SK-N-MC (cell line): ENCODE data around the gene NAA35.
"Not testable (repeated sequence)": the region's sequence is repeated elsewhere in the genome, so short reads cannot be mapped to it uniquely, and the experiment has no call there.

Experiments
- DNase-seq: peaks from one replicate; pipeline ENCODE4 v3.0.0-alpha.2; 2011; ENCODE audit warnings: low read depth, low spot score
- H3K27ac ChIP-seq: fragments of 200-600 bp; sonication (generic); 2 replicates; pipeline ENCODE4 v1.5.1; 2016; ENCODE audit warnings: mixed run types
- H3K36me3 ChIP-seq: fragments of 200-600 bp; sonication (generic); 2 replicates; pipeline ENCODE4 v1.6.1; 2017; ENCODE audit warnings: antibody characterized with exemption, low read length, mixed read lengths; ENCODE audit not compliant: insufficient read depth
- H3K4me3 ChIP-seq: fragments of 200-600 bp; sonication (generic); 2 replicates; pipeline ENCODE4 v1.5.1; 2016
- H3K9ac ChIP-seq: fragments of 200-600 bp; sonication (generic); 2 replicates; pipeline ENCODE4 v1.8.0; 2017; ENCODE audit warnings: mixed run types, mixed read lengths; ENCODE audit not compliant: insufficient read length
- H3K9me3 ChIP-seq: fragments of 200-600 bp; sonication (generic); 2 replicates; pipeline ENCODE4 v1.6.1; 2017; ENCODE audit warnings: low read depth, mild to moderate bottlenecking, antibody characterized with exemption, low read length, moderate library complexity, mixed read lengths
- EZH2 ChIP-seq: fragments of 200-600 bp; sonication (generic); IDR thresholded peaks from one replicate; pipeline ENCODE4 v1.6.1; 2017; ENCODE audit warnings: antibody characterized with exemption
- FOXP2 ChIP-seq: optimal IDR thresholded peaks from 2 replicates; pipeline ENCODE3; 2011; ENCODE audit warnings: mild to moderate bottlenecking, moderate library complexity; ENCODE audit not compliant: insufficient read depth; ENCODE audit errors: extremely low read length, control extremely low read depth
- POLR2AphosphoS5 ChIP-seq: IDR thresholded peaks from 2 replicates; pipeline ENCODE4 v1.6.1; 2012; ENCODE audit warnings: mild to moderate bottlenecking, low read depth, low read length, borderline replicate concordance

Gene NAA35

DNA sequence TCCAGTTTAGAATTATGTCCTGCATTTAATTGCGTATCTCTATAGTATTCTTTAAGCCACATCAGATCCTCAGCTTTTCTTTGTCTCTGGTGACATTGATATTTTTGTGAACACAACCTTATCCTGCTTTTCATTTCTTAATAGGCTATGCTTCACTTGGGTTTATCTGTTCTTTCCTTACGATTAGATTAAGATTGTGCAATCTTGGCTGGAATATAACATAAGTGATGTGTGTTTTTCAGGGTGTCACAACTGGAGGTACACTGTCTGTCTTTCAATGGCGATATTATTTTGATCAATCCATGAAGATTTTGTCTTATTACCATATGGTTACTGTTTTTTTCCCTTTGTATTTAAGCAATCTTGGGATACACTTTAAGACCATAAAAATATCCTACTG, 23.6 kb downstream of the NAA35 start:
- no peak overlapping the region for H3K4me3 ChIP-seq
- H3K36me3 ChIP-seq: peaks cover 35% of the 10 kb centered on the region
- no peak for DNase-seq
- H3K9me3 ChIP-seq: no peaks in the 10 kb centered on the region
- no peak overlapping the region for H3K27ac ChIP-seq
- H3K9ac ChIP-seq: no peak overlapping the region
- TF ChIP-seq POLR2AphosphoS5: no peak
- no peak for TF ChIP-seq FOXP2
- no peak for TF ChIP-seq EZH2

DNA sequence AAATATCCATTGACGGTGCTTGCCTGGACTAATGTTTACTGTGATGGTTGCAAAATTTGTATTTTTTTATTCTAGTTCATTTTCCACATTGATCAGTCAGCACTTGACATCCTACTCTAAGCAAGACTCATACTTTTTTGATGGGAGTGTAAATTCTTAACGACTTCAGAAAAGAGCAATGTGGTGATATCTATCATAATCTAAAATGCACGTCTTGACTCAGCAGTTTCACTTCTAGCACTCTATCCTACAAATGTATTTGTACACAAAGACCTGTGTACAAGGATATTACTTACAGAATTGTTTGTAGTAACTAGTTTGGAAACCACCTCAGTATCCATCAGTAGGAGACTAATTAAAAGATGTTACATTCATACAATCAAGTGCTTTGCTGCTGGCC, 24.0 kb downstream of the NAA35 start:
- no peak for DNase-seq
- Histone ChIP-seq H3K4me3 (no peak overlapping the region), H3K9ac (no peak overlapping the region), H3K27ac (no peak overlapping the region), H3K9me3 (no peaks in the 10 kb centered on the region), H3K36me3 (peaks cover 31% of the 10 kb centered on the region)
- no peak for TF ChIP-seq FOXP2
- no peak for TF ChIP-seq POLR2AphosphoS5
- no peak for TF ChIP-seq EZH2

DNA sequence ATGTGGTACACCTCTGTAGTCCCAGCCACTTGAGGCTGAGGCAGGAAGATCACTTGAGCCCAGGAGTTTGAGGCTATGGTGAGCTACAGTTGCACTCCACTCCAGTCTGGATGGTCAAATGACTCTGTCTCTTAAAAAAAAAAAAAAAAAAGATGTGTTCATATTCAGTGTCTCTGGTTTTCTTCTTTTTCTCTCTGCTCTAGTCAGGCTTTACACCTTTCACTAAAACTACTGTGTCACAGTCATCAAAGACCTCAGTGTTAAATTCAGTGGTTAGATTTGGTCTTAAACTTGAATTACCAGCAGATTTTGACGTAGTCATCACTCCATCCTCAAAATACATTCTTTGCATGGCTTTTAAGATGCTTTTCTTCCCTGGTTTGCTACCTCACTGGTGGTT, 28.8 kb downstream of the NAA35 start:
- Histone ChIP-seq H3K9me3 (no peaks in the 10 kb centered on the region), H3K9ac (no peak overlapping the region), H3K27ac (no peak overlapping the region), H3K36me3 (peaks cover 33% of the 10 kb centered on the region), H3K4me3 (no peak overlapping the region)
- TF ChIP-seq EZH2 (no peak), POLR2AphosphoS5 (no peak), FOXP2 (no peak)
- no peak for DNase-seq

DNA sequence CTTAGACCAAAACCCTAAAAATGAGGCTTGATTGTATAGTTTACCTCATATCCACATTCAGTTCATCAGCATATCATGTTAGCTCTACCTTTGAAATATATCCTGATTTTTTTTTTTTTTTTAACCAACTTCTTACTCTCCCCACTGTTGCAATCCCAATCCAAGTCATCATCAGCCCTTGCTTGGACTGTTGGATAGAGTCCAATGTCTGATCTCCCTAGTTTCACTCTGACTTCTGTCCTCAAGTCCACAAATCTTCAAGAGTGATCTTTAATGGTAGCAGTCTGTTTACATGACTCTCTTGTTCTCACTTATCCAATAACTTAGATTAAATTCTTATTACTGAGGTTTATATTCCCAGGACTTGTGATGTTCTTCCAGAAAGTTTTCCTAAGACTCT, 30.8 kb downstream of the NAA35 start:
- Histone ChIP-seq H3K9ac (no peak overlapping the region), H3K9me3 (no peaks in the 10 kb centered on the region), H3K36me3 (peaks cover 35% of the 10 kb centered on the region), H3K4me3 (no peak overlapping the region), H3K27ac (no peak overlapping the region)
- no peak for TF ChIP-seq EZH2
- TF ChIP-seq FOXP2: no peak
- no peak for TF ChIP-seq POLR2AphosphoS5
- DNase-seq: no peak

DNA sequence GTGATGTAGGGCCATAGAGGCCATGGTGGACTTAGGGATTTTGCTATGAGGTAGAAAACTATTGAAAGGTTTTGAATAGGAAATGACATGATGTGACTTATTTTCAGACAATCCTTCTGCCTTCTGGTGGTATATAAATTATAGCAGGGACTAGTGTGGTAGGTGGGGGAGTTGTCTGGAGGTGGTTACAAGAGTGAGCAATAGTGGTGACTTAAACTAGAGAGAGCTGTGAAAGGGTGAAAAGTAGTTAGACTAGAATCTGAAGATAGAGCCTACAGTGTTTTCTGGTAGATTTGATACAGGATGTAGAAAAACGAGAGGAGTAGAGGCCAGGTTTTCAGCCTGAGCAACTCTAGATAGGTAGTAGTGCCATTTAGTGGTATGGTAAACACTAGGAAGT, 32.3 kb downstream of the NAA35 start:
- no peak for DNase-seq
- H3K9me3 ChIP-seq: no peaks in the 10 kb centered on the region
- H3K4me3 ChIP-seq: no peak overlapping the region
- H3K9ac ChIP-seq: no peak overlapping the region
- H3K27ac ChIP-seq: no peak overlapping the region
- H3K36me3 ChIP-seq: peaks cover 42% of the 10 kb centered on the region
- no peak for TF ChIP-seq EZH2
- no peak for TF ChIP-seq FOXP2
- TF ChIP-seq POLR2AphosphoS5: no peak

DNA sequence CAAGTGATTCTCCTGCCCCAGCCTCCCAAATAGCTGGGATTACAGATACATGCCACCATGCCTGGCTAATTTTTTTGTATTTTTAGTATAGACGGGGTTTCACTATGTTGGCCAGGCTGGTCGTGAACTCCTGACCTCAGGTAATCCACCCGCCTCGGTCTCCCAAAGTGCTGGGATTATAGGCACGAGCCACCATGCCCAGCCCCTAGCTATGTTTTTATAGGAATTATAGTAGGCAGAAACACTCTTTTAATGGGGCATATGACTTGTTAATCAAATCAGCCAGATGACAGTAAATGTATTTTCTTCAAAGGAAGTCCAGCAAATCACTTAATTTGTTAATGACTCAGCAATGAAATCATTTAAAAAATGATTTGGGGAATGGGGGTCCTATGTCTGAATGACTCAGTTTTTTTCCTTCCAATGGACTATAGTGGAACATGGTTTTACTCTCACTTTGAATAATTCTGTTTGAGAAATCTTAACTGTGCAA, 33.2 kb downstream of the NAA35 start:
- Histone ChIP-seq H3K36me3 (peaks cover 50% of the 10 kb centered on the region), H3K27ac (0 out of 2 replicates have a peak overlapping the region, but pooled peaks have one; percentile 11)
- not testable (repeated sequence) for H3K9me3 ChIP-seq, H3K9ac ChIP-seq, H3K4me3 ChIP-seq, DNase-seq

DNA sequence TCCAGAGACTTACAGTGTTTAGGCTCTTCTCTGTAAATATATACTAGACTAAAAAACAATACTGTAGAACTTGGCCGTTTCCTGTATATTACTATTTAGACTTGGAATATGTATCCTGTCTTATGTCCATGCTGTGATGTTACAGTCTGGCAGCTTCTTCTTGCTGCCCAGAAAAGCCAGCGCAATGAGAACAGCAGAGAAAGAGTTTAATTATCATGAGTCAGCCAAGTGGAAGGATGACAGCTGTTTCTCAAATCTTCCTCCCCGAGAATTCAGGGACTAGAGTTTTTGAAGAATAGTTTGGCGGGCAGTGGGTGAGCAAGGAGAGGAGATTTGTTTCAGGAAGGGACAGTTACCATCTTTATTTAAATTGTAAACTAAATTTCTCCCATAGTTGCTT, 37.5 kb downstream of the NAA35 start:
- Histone ChIP-seq H3K9me3 (no peaks in the 10 kb centered on the region), H3K27ac (no peak overlapping the region), H3K4me3 (no peak overlapping the region), H3K9ac (no peak overlapping the region), H3K36me3 (peaks cover 54% of the 10 kb centered on the region)
- no peak for TF ChIP-seq EZH2
- TF ChIP-seq FOXP2: no peak
- no peak for TF ChIP-seq POLR2AphosphoS5
- DNase-seq: no peak

DNA sequence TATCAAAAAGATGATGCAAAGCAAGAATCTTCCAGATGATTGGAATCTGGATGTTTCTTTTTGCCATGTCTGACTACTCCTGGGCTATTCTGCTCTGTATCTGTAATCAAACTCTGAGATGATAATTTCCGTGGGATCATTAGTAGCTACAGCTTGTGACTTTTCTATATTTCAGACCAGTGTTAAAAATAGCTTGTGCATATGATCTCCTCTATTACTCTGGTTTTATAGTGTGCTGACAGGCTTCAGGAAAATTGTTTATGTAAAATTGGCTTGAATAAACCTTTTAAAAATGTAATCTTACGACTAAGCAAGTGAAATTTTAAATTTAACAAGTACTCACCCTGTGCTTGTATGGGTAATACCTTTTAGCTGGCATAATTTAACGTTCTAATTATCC, 40.4 kb downstream of the NAA35 start:
- no peak for DNase-seq
- no peaks in the 10 kb centered on the region for H3K9me3 ChIP-seq
- H3K36me3 ChIP-seq: peaks cover 68% of the 10 kb centered on the region
- H3K27ac ChIP-seq: no peak overlapping the region
- H3K9ac ChIP-seq: no peak overlapping the region
- no peak overlapping the region for H3K4me3 ChIP-seq
- TF ChIP-seq POLR2AphosphoS5: no peak
- no peak for TF ChIP-seq FOXP2

DNA sequence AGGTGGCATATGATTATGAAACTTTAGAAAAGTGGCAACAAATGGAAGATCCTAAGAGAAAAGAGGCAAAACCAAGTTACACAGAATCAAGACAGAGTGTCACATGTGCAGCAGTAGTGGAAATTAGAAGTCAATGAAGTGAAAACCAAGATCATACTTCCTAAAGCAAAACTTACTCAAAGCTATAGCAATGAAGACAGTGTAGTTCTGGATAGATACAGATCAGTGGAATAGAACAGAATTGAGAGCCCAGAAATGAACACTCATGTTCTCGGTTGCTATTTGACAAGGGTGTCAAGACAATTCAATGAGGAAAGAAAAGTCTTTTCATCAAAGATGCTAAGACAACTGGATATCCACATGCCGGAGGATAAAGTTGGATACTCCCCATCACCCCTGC, 43.5 kb downstream of the NAA35 start:
- Histone ChIP-seq H3K36me3 (peaks cover 52% of the 10 kb centered on the region), H3K9ac (no peak overlapping the region), H3K4me3 (no peak overlapping the region), H3K27ac (no peak overlapping the region), H3K9me3 (no peaks in the 10 kb centered on the region)
- DNase-seq: no peak
- TF ChIP-seq FOXP2: no peak
- TF ChIP-seq EZH2: no peak
- TF ChIP-seq POLR2AphosphoS5: no peak
